ENCODE results near the gene PEX11G.

The PEX11G gene

GRCh38 chr19:7433456-7433855, 55.4 kb downstream of the PEX11G start:
- peak; percentile 26 for DNase-seq (ENCODE audit: low read depth)

- no peak for DNase-seq (ENCODE audit: low read depth)
Observed at GRCh38 chr19:7429638-7430282, 59.1 kb downstream of the PEX11G start.

- no peak for DNase-seq (ENCODE audit: low read depth)
Observed at GRCh38 chr19:7428651-7429113, 60.2 kb downstream of the PEX11G start.

GRCh38 chr19:7427944-7428343, 60.9 kb downstream of the PEX11G start:
- DNase-seq (ENCODE audit: low read depth) = peak; percentile 55

- DNase-seq (ENCODE audit: low read depth) = no peak
Observed at GRCh38 chr19:7426986-7427385, 61.8 kb downstream of the PEX11G start.
